ENCODE results near the gene OR2Z1. TPM values are rescaled to one million over a fixed set of nuclear protein-coding genes. Genes with fewer than 3 reads are reported as not detected.

The OR2Z1 gene
- polyA plus RNA-seq, 1 of the 3 experiments (the other 2 are of a cell fraction) = not detected

GRCh38 chr19:8698433-8699063 is 22.9 kb upstream of the OR2Z1 start, which contains the start of gene ACTL9:
TSS of gene ACTL9 (minus strand) at chr19:8698795. CDS start at chr19:8698701, 94 bp downstream.
- H3K79me2 ChIP-seq (ENCODE audit: insufficient read depth) = no peaks in the 10 kb centered on the region
- 43% methylated on average over 9 of the region's 23 CpGs for WGBS (ENCODE audit: low lambda C conversion rate)
- CTCF ChIA-PET = interaction anchor here (0.8 to 1.1 kb wide), 4 partner anchors 26 to 378 kb away, joined by 3 to 4 read pairs (median 3); no protein-coding TSS in a partner anchor
- no peaks in the 10 kb centered on the region for H3K4me1 ChIP-seq (ENCODE audit: control insufficient read depth in 1 of 2, insufficient read depth in 2 of 2, low read depth in 1 of 2, low read length in 1 of 2)
- H3K9ac ChIP-seq = no peak within 1 kb of the TSS
- no peak within 1 kb of the TSS for H3K27ac ChIP-seq (ENCODE audit: low read depth in 2 of 2, low read length in 1 of 2)
- H3K4me2 ChIP-seq = no peak within 1 kb of the TSS
- TF ChIP-seq, protein P1, sequence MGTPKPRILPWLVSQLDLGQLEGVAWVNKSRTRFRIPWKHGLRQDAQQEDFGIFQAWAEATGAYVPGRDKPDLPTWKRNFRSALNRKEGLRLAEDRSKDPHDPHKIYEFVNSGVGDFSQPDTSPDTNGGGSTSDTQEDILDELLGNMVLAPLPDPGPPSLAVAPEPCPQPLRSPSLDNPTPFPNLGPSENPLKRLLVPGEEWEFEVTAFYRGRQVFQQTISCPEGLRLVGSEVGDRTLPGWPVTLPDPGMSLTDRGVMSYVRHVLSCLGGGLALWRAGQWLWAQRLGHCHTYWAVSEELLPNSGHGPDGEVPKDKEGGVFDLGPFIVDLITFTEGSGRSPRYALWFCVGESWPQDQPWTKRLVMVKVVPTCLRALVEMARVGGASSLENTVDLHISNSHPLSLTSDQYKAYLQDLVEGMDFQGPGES (IDR thresholded peaks at IDR 0.05; ENCODE audit: low read depth, low read length) = no peak
- TF ChIP-seq, protein P2, sequence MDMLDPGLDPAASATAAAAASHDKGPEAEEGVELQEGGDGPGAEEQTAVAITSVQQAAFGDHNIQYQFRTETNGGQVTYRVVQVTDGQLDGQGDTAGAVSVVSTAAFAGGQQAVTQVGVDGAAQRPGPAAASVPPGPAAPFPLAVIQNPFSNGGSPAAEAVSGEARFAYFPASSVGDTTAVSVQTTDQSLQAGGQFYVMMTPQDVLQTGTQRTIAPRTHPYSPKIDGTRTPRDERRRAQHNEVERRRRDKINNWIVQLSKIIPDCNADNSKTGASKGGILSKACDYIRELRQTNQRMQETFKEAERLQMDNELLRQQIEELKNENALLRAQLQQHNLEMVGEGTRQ (IDR thresholded peaks at IDR 0.05; ENCODE audit: borderline replicate concordance, low read depth, low read length) = no peak
- TF ChIP-seq EP300 (IDR thresholded peaks at IDR 0.05; ENCODE audit: borderline replicate concordance in 1 of 2, low read depth in 1 of 2, low read length in 1 of 2) = no peak
- TF ChIP-seq CHD2 (IDR thresholded peaks at IDR 0.05; ENCODE audit: low read length, partially characterized antibody) = no peak
- TF ChIP-seq SIN3A (IDR thresholded peaks at IDR 0.05; ENCODE audit: borderline replicate concordance, low read depth, low read length) = no peak
- TF ChIP-seq, protein P3, sequence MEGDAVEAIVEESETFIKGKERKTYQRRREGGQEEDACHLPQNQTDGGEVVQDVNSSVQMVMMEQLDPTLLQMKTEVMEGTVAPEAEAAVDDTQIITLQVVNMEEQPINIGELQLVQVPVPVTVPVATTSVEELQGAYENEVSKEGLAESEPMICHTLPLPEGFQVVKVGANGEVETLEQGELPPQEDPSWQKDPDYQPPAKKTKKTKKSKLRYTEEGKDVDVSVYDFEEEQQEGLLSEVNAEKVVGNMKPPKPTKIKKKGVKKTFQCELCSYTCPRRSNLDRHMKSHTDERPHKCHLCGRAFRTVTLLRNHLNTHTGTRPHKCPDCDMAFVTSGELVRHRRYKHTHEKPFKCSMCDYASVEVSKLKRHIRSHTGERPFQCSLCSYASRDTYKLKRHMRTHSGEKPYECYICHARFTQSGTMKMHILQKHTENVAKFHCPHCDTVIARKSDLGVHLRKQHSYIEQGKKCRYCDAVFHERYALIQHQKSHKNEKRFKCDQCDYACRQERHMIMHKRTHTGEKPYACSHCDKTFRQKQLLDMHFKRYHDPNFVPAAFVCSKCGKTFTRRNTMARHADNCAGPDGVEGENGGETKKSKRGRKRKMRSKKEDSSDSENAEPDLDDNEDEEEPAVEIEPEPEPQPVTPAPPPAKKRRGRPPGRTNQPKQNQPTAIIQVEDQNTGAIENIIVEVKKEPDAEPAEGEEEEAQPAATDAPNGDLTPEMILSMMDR (IDR thresholded peaks at IDR 0.05) = no peak
- TF ChIP-seq RFX5 (IDR thresholded peaks at IDR 0.05; ENCODE audit: low read length) = no peak
- TF ChIP-seq GABPA (IDR thresholded peaks at IDR 0.05; ENCODE audit: low read depth) = no peak
- no peak for TF ChIP-seq RCOR1 (IDR thresholded peaks at IDR 0.05; ENCODE audit: low read length)
- TF ChIP-seq FOSL2 (IDR thresholded peaks at IDR 0.05; ENCODE audit: borderline replicate concordance, low read depth) = no peak
- TF ChIP-seq ELF1 (IDR thresholded peaks at IDR 0.05) = no peak
- TF ChIP-seq JUND (IDR thresholded peaks at IDR 0.05) = no peak
- TF ChIP-seq, protein P4, sequence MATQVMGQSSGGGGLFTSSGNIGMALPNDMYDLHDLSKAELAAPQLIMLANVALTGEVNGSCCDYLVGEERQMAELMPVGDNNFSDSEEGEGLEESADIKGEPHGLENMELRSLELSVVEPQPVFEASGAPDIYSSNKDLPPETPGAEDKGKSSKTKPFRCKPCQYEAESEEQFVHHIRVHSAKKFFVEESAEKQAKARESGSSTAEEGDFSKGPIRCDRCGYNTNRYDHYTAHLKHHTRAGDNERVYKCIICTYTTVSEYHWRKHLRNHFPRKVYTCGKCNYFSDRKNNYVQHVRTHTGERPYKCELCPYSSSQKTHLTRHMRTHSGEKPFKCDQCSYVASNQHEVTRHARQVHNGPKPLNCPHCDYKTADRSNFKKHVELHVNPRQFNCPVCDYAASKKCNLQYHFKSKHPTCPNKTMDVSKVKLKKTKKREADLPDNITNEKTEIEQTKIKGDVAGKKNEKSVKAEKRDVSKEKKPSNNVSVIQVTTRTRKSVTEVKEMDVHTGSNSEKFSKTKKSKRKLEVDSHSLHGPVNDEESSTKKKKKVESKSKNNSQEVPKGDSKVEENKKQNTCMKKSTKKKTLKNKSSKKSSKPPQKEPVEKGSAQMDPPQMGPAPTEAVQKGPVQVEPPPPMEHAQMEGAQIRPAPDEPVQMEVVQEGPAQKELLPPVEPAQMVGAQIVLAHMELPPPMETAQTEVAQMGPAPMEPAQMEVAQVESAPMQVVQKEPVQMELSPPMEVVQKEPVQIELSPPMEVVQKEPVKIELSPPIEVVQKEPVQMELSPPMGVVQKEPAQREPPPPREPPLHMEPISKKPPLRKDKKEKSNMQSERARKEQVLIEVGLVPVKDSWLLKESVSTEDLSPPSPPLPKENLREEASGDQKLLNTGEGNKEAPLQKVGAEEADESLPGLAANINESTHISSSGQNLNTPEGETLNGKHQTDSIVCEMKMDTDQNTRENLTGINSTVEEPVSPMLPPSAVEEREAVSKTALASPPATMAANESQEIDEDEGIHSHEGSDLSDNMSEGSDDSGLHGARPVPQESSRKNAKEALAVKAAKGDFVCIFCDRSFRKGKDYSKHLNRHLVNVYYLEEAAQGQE (IDR thresholded peaks at IDR 0.05; ENCODE audit: low read depth, low read length) = no peak
- no peak for TF ChIP-seq MAX (IDR thresholded peaks at IDR 0.05; ENCODE audit: low read depth)
- TF ChIP-seq MEF2A (IDR thresholded peaks at IDR 0.05; ENCODE audit: borderline replicate concordance, low read depth) = no peak
- no peak for TF ChIP-seq FOXJ3 (CRISPR knock-in tag; IDR thresholded peaks at IDR 0.05)
- no peak for TF ChIP-seq YY1 (IDR thresholded peaks at IDR 0.05; ENCODE audit: low read depth)
- TF ChIP-seq NRF1 (IDR thresholded peaks at IDR 0.05; ENCODE audit: low read depth, low read length) = no peak
- TF ChIP-seq TAF1 (IDR thresholded peaks at IDR 0.05; ENCODE audit: borderline replicate concordance, low read depth, low read length) = no peak
- H2AFZ ChIP-seq (ENCODE audit: low read depth) = no peak within 1 kb of the TSS
- no peaks in the 10 kb centered on the region for H3F3A ChIP-seq (replicated peaks; ENCODE audit: insufficient read depth)
- peaks cover 25% of the 10 kb centered on the region; the same call in 1 of the 2 replicates for H3K27me3 ChIP-seq (ENCODE audit: insufficient read depth)
- no peaks in the 10 kb centered on the region for H4K20me1 ChIP-seq (ENCODE audit: insufficient read depth)
- H3K4me3 ChIP-seq (ENCODE audit: low read depth in 2 of 2, low read length in 1 of 2) = no peak within 1 kb of the TSS
- no peaks in the 10 kb centered on the region for H3K36me3 ChIP-seq (replicated peaks in 1 of 2; ENCODE audit: control insufficient read depth in 1 of 2, insufficient read depth in 2 of 2, low read length in 1 of 2)
- H3K9me3 ChIP-seq = no peaks in the 10 kb centered on the region
- H3K9me2 ChIP-seq = no peaks in the 10 kb centered on the region
- POLR2A ChIA-PET = no interaction called here
- DNase-seq = no peak

Measured in SK-N-SH (cell line).